DMS53 treated with DMSO at 0.1 percent for 48 hours (cell line): ENCODE measurements around the gene LILRA1.
"Not testable (repeated sequence)": the region's sequence is repeated elsewhere in the genome, so short reads cannot be mapped to it uniquely, and the experiment has no call there.

Source experiments
- DNase-seq: peaks from one replicate; lab custom pipeline; 2025; ENCODE audit not compliant: unreplicated experiment; lab: John Stamatoyannopoulos, UW

The LILRA1 gene

GRCh38 chr19:54624234-54624633 is 30.8 kb downstream of the LILRA1 start:
- not testable (repeated sequence) for DNase-seq

GRCh38 chr19:54624934-54625730 is 31.7 kb downstream of the LILRA1 start:
- not testable (repeated sequence) for DNase-seq

GRCh38 chr19:54626757-54627156 is 33.3 kb downstream of the LILRA1 start:
- no peak for DNase-seq

- not testable (repeated sequence) for DNase-seq
Measured at GRCh38 chr19:54627912-54628311, 34.5 kb downstream of the LILRA1 start.

- DNase-seq, result not testable (repeated sequence)
Measured at GRCh38 chr19:54630262-54630661, 36.8 kb downstream of the LILRA1 start, which contains the start of gene LILRB1. TSS of gene LILRB1 (plus strand) at chr19:54630484. CDS start at chr19:54631074, 590 bp downstream.

- no peak for DNase-seq
Measured at GRCh38 chr19:54630782-54631181, 37.4 kb downstream of the LILRA1 start.

GRCh38 chr19:54631489-54632337 is 38.3 kb downstream of the LILRA1 start:
- not testable (repeated sequence) for DNase-seq

GRCh38 chr19:54632517-54632916 is 39.1 kb downstream of the LILRA1 start:
- DNase-seq, result not testable (repeated sequence)

- DNase-seq, result no peak
Measured at GRCh38 chr19:54633401-54633800, 40.0 kb downstream of the LILRA1 start.

- not testable (repeated sequence) for DNase-seq
Measured at GRCh38 chr19:54636081-54636480, 42.6 kb downstream of the LILRA1 start.

- no peak for DNase-seq
Measured at GRCh38 chr19:54638683-54639082, 45.3 kb downstream of the LILRA1 start.

- DNase-seq, result not testable (repeated sequence)
Measured at GRCh38 chr19:54642953-54643352, 49.5 kb downstream of the LILRA1 start.

GRCh38 chr19:54643583-54643982 is 50.2 kb downstream of the LILRA1 start:
- not testable (repeated sequence) for DNase-seq

GRCh38 chr19:54644056-54644455 is 50.6 kb downstream of the LILRA1 start:
- no peak for DNase-seq

- DNase-seq, result no peak
Measured at GRCh38 chr19:54646331-54646841, 53.0 kb downstream of the LILRA1 start.

GRCh38 chr19:54648129-54648528 is 54.7 kb downstream of the LILRA1 start:
- DNase-seq, result no peak

GRCh38 chr19:54650108-54650655 is 56.8 kb downstream of the LILRA1 start:
- no peak for DNase-seq
